Thoracic aorta (tissue), 2 donors: ENCODE data around the gene TMCO4. TPM values are rescaled to one million over a fixed set of nuclear protein-coding genes. Genes with fewer than 3 reads are reported as not detected.

Experiments
- ATAC-seq: fragments of 150-250 bp; one replicate; pipeline ENCODE4 v1.8.0; 2017; ENCODE audit warnings: low read depth; ENCODE audit not compliant: insufficient number of reproducible peaks, low FRiP score
- DNase-seq: peaks from one replicate; pipeline ENCODE4 v3.0.0-alpha.2; 2020; ENCODE audit warnings: low spot score
- H3K27ac ChIP-seq, 2 donors: fragments of 200-600 bp; sonication (generic); 1 replicate in 1 of 2; 2 replicates in 1 of 2; pipeline ENCODE4 v1.5.1; 2016; ENCODE audit warnings: mild to moderate bottlenecking in 2 of 2, moderate library complexity in 2 of 2
- H3K27me3 ChIP-seq: fragments of 200-600 bp; sonication (generic); replicated peaks from 2 replicates; pipeline ENCODE4 v1.6.0; 2016; ENCODE audit warnings: mild to moderate bottlenecking; ENCODE audit not compliant: insufficient read depth
- H3K36me3 ChIP-seq: fragments of 200-600 bp; sonication (generic); one replicate; pipeline ENCODE4 v1.5.1; 2016
- H3K4me1 ChIP-seq, 2 donors: fragments of 200-600 bp; sonication (generic); 1 replicate in 1 of 2; 2 replicates in 1 of 2; pipeline versions ENCODE4 v1.5.1 to v1.6.0; 2016; ENCODE audit warnings: low read depth in 2 of 2, mild to moderate bottlenecking in 1 of 2; ENCODE audit not compliant: control insufficient read depth in 1 of 2
- H3K4me3 ChIP-seq: fragments of 200-600 bp; sonication (generic); 2 replicates; pipeline ENCODE4 v1.5.1; 2016; ENCODE audit warnings: mild to moderate bottlenecking
- H3K9me3 ChIP-seq: fragments of 200-600 bp; sonication (generic); 2 replicates; pipeline ENCODE4 v1.5.1; 2016
- total RNA-seq, 2 donors: library from RNA; depleted of rRNA; stranded (reverse); fragments of >200 nt; gene quantifications; one replicate each; pipeline versions ENCODE4 v1.1.0 to v1.2.3, GENCODE V29; 2016
- TF ChIP-seq, protein P1 (sequence below): fragments of 200-600 bp; sonication (generic); IDR thresholded peaks from one replicate; pipeline ENCODE4 v1.5.1; 2019; ENCODE audit warnings: antibody characterized with exemption

Gene TMCO4
- total RNA-seq, 2 donors from 2014 or later: 33.2 to 33.4 TPM

- TF ChIP-seq, protein P1, sequence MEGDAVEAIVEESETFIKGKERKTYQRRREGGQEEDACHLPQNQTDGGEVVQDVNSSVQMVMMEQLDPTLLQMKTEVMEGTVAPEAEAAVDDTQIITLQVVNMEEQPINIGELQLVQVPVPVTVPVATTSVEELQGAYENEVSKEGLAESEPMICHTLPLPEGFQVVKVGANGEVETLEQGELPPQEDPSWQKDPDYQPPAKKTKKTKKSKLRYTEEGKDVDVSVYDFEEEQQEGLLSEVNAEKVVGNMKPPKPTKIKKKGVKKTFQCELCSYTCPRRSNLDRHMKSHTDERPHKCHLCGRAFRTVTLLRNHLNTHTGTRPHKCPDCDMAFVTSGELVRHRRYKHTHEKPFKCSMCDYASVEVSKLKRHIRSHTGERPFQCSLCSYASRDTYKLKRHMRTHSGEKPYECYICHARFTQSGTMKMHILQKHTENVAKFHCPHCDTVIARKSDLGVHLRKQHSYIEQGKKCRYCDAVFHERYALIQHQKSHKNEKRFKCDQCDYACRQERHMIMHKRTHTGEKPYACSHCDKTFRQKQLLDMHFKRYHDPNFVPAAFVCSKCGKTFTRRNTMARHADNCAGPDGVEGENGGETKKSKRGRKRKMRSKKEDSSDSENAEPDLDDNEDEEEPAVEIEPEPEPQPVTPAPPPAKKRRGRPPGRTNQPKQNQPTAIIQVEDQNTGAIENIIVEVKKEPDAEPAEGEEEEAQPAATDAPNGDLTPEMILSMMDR: no peak
- Histone ChIP-seq H3K27ac (no peak overlapping the region), H3K27me3 (no peaks in the 10 kb centered on the region), H3K36me3 (peaks cover 21% of the 10 kb centered on the region), H3K4me1 (no peaks in the 10 kb centered on the region), H3K9me3 (no peaks in the 10 kb centered on the region), H3K4me3 (no peak overlapping the region)
- DNase-seq (no peak), ATAC-seq (no peak)
Measured at GRCh38 chr1:19785660-19786059, 14.1 kb downstream of the TMCO4 start.

DNA sequence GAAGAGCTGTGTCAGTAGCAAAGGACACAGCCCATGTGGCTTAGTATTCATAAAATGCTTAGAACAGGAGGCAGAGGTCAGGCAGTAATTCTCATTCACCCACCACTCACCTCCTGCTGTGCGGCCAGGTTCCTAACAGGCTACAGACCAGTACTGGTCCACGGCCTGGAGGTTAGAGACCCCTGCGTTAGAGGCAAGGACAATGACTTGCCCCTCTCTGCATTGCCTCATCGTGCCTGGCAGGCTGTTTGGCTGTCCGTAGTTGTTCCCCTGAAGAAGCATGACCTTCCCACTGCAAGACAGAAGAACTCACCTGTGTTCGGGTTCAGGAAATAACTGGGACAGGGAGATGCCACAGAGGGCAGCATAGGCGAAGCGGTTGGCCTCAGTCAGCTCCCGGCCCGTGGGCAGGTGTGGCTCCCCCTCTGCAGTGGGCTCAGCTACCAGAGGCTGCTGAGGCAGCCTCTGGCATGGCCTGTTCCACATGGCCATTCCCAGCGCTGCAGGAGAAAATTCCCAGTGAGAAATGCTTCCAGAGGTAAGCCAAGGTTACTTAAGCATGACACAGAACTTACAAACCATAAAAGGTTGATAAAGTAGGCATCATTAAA lies 19.3 kb downstream of the TMCO4 start:
- DNase-seq: no peak
- Histone ChIP-seq H3K4me3 (no peak overlapping the region), H3K27ac (no peak overlapping the region), H3K36me3 (peaks cover 32% of the 10 kb centered on the region), H3K9me3 (no peaks in the 10 kb centered on the region), H3K27me3 (no peaks in the 10 kb centered on the region), H3K4me1 (no peaks in the 10 kb centered on the region)
- TF ChIP-seq, protein P1: no peak
- ATAC-seq: no peak

DNA sequence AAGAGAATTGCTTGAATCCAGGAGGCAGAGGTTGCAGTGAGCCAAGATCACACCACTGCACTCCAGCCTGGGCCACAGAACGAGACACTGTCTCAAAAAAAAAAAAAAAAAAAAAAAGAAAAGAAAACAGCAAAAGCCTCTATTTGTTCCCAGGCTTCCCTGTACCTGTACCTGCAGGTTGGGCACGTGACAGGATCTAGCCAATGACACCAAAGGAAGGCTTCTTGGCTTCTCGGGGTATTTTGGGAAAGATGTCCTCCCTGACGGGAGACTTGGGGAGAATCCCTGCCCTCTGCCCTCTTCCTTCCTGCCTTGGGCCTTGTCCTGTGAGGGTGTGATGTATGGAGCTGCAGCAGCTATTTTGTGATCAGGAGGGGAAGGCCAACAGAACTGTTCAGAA lies 22.8 kb downstream of the TMCO4 start:
- peaks cover 36% of the 10 kb centered on the region for H3K36me3 ChIP-seq
- no peaks in the 10 kb centered on the region for H3K4me1 ChIP-seq
- no peaks in the 10 kb centered on the region for H3K27me3 ChIP-seq
- H3K4me3 ChIP-seq: no peak overlapping the region
- no peaks in the 10 kb centered on the region for H3K9me3 ChIP-seq
- DNase-seq (no peak), ATAC-seq (no peak)
- TF ChIP-seq, protein P1: no peak
- no peak overlapping the region for H3K27ac ChIP-seq

- Histone ChIP-seq H3K27me3 (no peaks in the 10 kb centered on the region), H3K9me3 (no peaks in the 10 kb centered on the region), H3K4me3 (no peak overlapping the region), H3K36me3 (peaks cover 40% of the 10 kb centered on the region), H3K27ac (no peak overlapping the region), H3K4me1 (no peaks in the 10 kb centered on the region)
- TF ChIP-seq, protein P1: no peak
- ATAC-seq (no peak), DNase-seq (no peak)
Measured at GRCh38 chr1:19776287-19776686, 23.4 kb downstream of the TMCO4 start.

DNA sequence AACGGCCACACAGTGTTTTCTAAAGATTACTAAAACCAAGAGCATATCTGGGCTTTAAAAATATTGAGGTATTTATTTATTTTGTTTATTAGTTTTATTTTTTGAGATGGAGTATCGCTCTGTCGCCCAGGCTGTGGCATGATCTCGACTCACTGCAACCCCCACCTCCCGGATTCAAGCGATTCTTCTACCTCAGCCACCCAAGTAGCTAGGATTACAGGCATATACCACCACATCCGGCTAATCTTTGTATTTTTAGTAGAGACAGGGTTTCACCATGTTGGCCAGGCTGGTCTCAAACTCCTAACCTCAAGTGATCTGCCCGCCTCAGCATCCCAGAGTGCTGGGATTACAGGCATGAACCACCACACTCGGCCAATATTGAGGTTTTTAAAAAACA lies 23.9 kb downstream of the TMCO4 start:
- ATAC-seq: no peak

More for the DNA sequence above, 23.9 kb downstream of the TMCO4 start:
- DNase-seq: no peak
- peaks cover 40% of the 10 kb centered on the region for H3K36me3 ChIP-seq
- TF ChIP-seq, protein P1: no peak
- no peak overlapping the region for H3K4me3 ChIP-seq
- H3K27me3 ChIP-seq: no peaks in the 10 kb centered on the region
- H3K9me3 ChIP-seq: no peaks in the 10 kb centered on the region
- H3K27ac ChIP-seq: no peak overlapping the region
- H3K4me1 ChIP-seq: no peaks in the 10 kb centered on the region
